ENCODE data around the gene MRPL28.

DNA sequence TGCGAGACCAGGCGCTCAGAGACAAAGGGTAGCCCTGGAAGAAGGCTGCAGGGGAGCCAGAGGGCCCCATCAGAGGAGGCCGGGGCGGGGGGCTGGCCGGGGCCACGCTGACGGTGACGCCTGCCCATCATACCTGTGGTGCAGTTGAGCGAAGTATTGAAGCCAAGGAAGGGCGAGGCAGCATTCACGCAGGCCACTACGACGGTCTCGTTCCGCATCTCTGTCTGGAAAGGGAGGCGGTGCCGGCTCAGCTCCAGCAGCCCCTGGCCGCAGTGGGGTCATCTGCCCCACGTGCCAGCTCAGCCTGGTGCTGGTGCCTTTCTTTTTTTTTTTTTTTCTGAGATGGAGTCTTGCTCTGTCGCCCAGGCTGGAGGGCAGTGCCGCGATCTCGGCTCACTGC, 4.9 kb upstream of the MRPL28 start:
- TF ChIP-seq, protein P1, sequence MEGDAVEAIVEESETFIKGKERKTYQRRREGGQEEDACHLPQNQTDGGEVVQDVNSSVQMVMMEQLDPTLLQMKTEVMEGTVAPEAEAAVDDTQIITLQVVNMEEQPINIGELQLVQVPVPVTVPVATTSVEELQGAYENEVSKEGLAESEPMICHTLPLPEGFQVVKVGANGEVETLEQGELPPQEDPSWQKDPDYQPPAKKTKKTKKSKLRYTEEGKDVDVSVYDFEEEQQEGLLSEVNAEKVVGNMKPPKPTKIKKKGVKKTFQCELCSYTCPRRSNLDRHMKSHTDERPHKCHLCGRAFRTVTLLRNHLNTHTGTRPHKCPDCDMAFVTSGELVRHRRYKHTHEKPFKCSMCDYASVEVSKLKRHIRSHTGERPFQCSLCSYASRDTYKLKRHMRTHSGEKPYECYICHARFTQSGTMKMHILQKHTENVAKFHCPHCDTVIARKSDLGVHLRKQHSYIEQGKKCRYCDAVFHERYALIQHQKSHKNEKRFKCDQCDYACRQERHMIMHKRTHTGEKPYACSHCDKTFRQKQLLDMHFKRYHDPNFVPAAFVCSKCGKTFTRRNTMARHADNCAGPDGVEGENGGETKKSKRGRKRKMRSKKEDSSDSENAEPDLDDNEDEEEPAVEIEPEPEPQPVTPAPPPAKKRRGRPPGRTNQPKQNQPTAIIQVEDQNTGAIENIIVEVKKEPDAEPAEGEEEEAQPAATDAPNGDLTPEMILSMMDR (IDR thresholded peaks at IDR 0.05): no peak
- TF ChIP-seq POLR2A (IDR thresholded peaks at IDR 0.05): no peak

Data from tibial nerve (tissue), 3 donors.